HG03520 (cell line): Measurements from ENCODE around the gene EMX1.
A peak's percentile ranks its signal among the peaks of the same experiment; 100 is the strongest.
"Not testable (repeated sequence)": the region's sequence is repeated elsewhere in the genome, so short reads cannot be mapped to it uniquely, and the experiment has no call there.

ENCODE experiments used
- ATAC-seq: cut with Tn5 transposase; IDR thresholded peaks from one replicate; pipeline ENCODE4 v1.9.1; 2021; ENCODE audit warnings: mild to moderate bottlenecking, moderate library complexity; ENCODE audit not compliant: unreplicated experiment

EMX1 gene

GRCh38 chr2:72898585-72898906, 18.8 kb upstream of the EMX1 start:
- ATAC-seq: no peak

DNA sequence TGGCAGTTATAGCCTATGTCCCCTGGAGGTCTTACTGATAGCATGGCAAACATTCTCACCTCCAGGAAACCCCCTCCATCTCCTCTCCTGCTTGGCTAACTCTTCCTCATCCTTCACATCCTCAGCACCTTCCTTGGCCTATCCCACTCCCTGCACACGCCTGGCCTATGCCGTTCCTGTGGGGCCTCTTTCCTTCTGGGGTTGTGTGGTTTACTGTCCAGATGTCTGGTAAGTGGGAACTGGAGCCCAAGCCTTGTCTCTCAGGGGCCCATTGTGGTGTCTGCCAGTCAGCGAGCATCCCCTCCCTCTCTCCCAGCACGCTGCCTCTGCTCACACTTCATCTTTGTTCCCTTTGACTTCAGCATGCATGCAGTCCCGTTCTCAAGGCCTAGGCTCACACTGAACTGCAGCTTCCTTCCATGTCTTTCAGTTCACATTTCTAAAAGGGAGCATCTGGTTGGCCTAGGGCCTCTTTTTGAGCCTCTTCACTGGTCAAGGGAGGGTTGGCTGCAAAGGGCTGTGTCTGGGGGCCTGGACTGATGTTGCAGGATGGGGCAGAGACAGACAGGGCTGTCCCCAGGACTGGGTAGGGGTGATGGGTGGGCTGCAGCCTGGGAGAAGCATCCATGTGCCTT, 17.0 kb upstream of the EMX1 start:
- ATAC-seq: no peak

GRCh38 chr2:72901426-72901825, 15.9 kb upstream of the EMX1 start:
- no peak for ATAC-seq

DNA sequence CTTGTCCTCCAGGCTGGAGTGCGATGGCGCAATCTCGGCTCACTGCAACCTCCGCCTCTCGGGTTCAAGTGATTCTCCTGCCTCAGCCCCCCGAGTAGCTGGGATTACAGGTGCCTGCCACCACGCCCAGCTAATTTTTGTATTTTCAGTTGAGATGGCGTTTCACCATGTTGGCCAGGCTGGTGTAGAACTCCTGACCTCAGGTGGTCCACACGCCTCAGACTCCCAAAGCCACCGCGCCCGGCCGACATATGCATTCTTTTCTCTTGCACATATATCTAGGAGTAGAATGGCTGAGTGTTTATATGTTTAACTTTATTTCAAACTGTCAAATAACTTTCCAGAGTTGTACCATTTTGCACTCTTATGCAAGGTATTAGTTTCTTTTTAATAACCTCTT, 9.9 kb upstream of the EMX1 start:
- ATAC-seq: not testable (repeated sequence)

GRCh38 chr2:72908741-72909140, 8.6 kb upstream of the EMX1 start:
- ATAC-seq: no peak

DNA sequence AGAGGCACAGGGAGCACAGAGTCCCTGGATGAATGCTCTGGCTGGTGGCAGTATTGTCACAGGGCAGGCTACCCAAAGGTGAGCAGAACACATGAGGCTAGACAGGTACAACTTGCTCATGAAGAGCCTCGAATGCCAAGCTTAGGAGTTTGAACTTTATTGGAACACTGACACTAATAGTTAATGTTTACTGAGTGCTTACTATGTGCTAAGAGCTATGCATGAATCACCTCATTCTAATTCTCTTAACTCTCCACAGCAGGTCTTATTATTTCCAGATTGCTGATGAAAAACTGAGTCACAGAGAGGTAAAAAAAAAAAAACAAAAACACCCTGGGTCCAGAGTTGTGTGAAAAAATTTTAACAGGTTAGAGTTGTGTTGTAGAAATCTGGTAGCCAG, 6.1 kb upstream of the EMX1 start:
- ATAC-seq: no peak

DNA sequence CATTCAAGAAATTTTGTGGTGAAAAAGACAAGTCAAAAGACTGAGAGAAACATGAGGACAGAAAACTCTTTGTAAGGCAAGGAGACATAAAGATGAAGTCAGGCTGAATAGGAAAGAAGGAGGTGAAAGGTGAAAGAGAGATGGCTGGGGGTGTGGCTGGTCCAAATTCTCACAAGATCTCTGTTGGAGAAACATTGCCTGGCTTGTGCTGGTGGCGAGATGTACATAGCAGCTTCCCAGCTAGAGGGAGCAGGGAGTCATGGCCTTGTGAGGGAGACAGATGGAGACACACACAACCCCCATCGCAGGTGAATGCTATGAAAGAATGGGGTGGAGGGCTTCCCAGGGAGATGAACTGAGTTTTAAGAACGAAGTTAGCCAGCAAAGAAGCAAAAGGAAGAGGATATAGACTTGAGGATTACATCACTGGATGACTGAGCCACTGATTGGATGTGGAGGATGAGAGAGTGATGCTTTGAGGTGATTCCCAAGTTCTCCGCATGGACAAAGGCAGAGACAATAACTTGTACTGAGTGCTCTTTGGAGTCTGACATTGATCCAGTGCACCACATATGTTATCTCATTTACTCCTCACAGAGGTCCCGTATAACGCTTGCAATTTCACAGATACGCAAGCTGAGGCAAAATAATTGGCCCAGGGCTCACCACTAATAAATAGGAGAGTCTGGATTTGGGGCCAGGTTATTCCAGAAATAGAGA, 3.7 kb upstream of the EMX1 start:
- ATAC-seq: no peak

DNA sequence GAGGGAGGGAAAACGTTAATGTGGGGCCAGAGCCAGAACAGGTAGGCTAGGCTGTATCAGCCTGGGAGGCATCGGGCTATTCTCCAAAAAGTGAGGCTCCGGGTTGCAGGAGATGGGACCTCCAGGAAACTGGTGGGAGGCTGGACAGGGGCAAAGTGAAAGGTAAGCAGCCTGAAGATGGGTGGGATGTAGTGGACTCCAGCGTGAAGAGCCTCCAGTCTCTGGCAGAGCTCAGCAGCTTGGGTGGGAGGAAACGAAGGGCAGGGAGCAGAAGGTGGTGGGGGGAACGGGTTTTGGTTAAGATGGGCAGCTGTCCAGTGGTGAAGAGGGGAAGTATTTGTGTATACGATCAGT, 3.1 kb upstream of the EMX1 start:
- ATAC-seq: no peak

DNA sequence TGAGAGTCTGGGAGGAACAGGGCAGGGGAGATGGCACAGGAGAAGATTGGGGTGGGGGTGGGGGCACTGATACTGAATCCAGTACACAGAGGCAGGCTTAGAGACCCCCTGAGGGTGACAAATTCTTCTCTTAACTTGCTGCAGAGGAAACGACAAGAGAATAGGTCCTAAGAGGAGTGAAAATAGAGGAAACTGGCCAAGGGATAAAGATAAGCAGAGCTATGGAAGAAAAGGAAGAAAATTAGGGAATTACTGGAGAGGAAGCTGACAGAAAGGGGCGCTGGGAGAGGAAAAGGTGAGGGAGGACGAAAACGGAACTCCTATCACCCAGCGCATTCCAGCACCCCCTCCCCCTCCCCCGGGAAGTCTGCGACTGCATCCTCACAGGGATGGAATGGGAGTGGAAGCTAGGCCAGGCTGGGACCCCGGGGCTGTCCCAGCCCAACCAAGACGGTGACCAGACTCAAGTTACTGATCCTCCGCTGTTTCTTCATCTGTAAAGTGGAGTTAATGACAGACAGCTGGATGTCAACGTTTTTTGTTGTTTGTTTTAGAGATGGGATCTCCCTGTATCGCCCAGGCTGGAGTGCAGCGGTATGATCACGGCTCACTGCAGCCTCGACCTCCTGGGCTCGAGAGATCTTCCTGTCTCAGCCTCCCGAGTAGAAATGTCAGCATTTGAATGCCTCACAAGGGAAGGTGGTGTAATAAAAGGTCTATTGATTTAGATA, 2.6 kb upstream of the EMX1 start:
- ATAC-seq: no peak

- ATAC-seq: no peak
Observed at GRCh38 chr2:72915320-72915906, 1.9 kb upstream of the EMX1 start.

DNA sequence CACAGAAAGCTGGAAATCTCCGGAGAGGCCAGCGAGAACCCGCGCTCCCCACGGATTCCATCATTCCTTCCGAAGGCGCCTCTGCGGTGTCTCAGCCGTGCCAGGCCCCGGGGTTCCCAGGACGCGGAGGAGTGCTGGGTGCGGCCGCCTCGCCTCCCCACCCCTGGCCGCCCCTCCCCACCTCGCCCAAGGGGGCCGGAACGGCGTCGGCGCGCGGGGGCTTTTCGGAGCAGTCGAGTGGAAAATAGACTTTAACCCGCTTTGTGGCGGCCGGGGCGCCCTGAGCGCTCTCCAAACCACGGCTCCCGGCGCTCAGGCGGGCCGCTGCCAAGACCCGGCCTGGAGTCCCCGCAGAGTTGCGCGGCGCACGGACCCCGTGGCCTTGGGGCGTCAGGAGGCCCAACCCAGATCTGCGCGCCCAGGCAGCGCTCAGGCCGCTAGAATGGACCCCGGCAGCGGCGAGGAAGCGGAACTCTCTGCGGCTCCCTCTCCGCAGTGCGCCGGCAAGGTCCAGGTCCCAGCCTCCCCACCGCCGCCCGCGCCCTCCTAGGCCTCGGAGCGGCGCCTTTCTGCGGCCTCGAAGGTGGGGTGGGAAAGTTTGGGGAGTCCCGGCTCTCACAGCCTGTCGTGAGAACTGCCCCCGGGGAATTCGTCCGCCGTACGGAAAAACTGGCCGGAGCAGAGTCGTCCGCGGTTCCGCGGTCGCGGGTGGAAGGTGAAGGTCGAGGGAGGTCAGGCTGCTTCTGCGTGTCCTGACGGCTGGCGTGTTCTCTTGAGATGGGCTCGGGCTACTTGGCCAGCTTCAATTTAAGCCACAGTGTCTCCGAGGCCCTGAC, 1.2 kb upstream of the EMX1 start:
- ATAC-seq: peak; percentile 65

DNA sequence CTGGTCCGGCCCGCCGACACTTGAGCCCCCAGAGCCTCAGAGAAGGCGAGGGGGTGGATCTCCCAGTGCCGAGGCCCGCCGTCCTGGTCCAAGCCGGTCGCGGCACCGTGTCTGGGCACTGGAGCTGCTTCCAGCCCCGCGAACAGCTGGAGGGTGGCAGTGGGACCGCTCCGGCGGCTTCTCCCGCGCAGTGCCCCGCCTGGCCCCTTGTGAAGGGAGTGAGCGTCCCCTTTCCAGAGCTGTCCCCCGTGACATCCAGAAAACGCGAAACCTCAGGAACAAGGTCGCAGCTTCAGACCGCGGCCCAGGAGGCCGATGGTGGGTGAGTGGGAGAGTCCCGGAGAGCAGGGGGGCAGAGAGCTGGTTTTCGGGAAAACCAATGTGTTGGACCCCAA, 579 bp upstream of the EMX1 start:
- no peak for ATAC-seq

DNA sequence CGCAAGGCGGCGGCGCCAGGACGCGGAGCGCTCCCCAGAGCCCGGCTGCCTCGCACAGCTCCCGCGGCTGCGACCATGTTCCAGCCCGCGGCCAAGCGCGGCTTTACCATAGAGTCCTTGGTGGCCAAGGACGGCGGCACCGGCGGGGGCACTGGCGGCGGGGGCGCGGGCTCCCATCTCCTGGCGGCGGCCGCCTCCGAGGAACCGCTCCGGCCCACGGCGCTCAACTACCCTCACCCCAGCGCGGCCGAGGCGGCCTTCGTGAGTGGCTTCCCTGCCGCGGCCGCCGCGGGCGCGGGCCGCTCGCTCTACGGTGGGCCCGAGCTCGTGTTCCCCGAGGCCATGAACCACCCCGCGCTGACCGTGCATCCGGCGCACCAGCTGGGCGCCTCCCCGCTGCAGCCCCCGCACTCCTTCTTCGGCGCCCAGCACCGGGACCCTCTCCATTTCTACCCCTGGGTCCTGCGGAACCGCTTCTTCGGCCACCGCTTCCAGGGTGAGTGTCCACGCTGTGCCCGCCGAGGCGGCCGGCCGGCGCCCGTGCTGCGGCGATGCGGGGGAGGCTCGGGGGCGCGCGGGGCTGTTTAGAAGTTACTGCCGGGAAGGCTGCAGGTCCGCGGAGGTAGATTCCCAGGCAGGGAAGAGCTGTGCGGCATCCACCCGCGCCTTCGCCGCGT, 696 bp downstream of the EMX1 start:
- ATAC-seq: no peak

DNA sequence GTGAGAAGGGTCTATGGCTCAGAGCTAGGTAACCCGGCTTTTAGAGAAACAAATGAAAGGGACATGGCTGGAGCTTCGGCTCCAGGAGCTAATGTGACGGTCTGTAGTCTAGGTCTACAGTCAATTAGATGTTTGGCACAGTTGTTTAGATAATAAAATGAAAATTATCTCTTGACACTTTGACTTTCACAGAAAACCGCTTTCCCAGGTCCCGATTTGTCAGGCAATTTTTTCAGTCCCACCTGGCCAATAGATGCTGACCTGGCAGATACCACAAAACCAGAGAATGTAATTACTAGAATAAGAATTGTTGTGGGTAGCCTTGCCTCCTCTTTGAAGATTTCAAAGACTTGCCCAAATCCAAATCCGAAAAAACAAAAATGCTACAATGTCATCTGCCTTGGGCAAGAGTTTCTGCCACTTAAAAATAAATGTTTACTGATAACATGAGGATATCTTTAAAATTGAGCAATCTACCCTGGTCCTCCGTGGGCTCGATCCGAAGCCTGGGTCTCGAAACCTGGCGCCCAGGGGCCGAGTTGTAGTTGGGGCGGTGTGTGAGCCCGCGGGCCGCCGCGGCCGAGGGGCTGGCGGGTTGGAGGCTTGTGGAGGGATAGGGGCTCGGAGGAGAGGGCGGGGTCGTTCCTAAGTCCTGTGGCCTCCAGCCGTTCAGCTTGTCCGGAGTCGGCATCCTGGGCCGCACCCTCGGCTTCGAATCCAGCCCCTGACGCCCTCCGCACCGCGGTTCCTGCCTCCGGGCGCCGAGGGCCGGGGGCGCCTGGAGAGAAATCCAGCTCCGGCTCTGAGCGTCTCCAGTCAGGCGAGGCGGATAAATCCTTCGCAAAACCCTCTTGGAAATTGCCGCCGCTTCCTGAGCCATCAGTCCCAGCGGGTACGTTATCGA, 2.3 kb downstream of the EMX1 start:
- no peak for ATAC-seq

DNA sequence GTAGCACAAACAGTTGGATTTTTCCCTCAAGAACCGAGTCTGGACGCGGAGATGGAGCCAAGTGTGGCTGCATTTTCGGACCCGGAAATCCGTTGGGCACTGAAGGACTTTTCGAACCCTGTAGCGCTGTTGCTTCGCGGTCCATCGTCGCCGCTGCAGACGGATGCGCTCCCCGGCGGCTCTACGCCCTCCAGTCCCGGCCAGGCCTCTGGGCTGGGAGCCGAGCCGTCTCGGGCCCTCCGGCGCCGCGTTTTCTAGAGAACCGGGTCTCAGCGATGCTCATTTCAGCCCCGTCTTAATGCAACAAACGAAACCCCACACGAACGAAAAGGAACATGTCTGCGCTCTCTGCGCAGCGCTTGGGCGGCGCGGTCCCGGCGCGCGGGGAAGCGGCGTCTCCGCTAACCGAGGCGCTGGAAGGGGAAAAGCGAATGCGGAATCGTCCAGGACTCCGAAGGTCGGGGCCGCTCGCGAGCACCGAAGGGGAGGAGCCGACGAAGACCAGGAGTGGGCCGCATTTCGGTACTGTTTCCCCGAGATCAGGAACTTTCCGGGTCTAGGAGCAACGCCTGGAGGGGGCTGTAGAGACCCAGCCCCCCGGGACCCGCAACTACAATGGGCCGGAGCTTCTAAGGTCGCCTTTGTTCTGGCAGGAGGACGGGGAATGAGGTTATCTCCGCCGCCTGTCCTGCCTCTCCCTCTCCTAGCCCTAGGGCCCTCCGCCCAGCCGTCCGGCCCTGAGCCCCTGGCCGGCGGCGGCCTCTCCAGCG, 3.2 kb downstream of the EMX1 start:
- no peak for ATAC-seq

- no peak for ATAC-seq
Observed at GRCh38 chr2:72921088-72921851, 4.0 kb downstream of the EMX1 start.

DNA sequence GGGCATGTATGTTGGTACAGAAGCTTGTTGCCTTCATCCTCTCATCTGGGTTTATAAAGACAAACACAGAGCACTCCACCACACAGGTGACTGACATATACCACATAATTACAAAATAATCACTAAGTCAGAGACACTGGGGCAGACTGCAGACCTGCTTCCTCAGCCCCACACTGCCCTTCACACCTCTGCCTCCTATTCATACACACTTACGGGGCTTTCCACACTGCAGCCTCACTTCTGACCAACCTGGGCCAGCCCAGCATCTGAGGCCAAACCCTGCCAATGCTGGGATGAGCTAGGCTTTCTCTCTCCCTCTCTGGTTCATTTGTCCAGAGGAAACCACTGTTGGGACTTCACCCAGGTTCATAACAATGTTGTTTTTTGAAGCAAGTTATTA, 4.5 kb downstream of the EMX1 start:
- no peak for ATAC-seq

DNA sequence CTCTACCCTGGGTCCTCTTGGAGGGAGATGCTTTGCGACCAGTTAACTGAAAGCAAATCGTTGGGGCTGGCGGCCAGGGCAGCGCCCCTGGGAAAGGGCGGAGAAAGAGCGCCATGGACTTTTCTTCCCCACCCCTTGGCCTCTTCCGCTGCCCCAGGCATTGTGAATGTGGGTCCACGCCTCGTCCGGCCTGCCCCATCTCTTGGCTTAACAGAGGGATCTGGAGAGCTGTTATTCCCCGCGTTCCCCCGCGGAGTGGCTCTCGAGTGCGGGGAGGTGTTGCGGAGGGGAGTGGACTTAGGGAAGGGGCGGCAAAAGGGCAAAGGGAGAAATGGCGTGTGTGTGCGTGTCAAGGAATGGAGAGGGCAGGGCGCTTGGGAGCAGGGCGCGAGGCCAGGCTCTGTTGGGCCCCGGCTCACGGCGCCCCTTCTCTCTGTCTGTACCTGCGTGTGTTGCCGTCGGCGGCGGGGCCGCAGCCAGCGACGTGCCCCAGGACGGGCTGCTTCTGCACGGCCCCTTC, 6.6 kb downstream of the EMX1 start:
- no peak for ATAC-seq
